Left hindlimb (tissue), 1 donor: ENCODE measurements around the gene PACSIN2.

Source experiments
- DNase-seq: peaks from one replicate; pipeline ENCODE4 v3.0.0-alpha.2; 2018

The PACSIN2 gene

GRCh38 chr22:42855721-42856120 lies 159.2 kb downstream of the PACSIN2 start:
- DNase-seq = no peak

GRCh38 chr22:42855211-42855610 lies 159.7 kb downstream of the PACSIN2 start:
- DNase-seq = no peak

GRCh38 chr22:42848941-42849550 lies 165.9 kb downstream of the PACSIN2 start:
- no peak for DNase-seq

GRCh38 chr22:42847110-42847509 lies 167.8 kb downstream of the PACSIN2 start:
- no peak for DNase-seq

- no peak for DNase-seq
These were observed 170.2 kb downstream of the PACSIN2 start for GRCh38 chr22:42844756-42845155.

- no peak for DNase-seq
These were observed 172.1 kb downstream of the PACSIN2 start for GRCh38 chr22:42842658-42843370.

GRCh38 chr22:42841444-42841843 lies 173.5 kb downstream of the PACSIN2 start:
- no peak for DNase-seq

- DNase-seq = no peak
These were observed 177.4 kb downstream of the PACSIN2 start for GRCh38 chr22:42837556-42837955.

GRCh38 chr22:42836026-42836425 lies 178.9 kb downstream of the PACSIN2 start:
- no peak for DNase-seq

GRCh38 chr22:42834177-42834949 lies 180.6 kb downstream of the PACSIN2 start:
- DNase-seq = no peak

- no peak for DNase-seq
These were observed 181.8 kb downstream of the PACSIN2 start for GRCh38 chr22:42833104-42833503.

GRCh38 chr22:42831712-42832111 lies 183.2 kb downstream of the PACSIN2 start:
- no peak for DNase-seq

GRCh38 chr22:42830161-42830560 lies 184.8 kb downstream of the PACSIN2 start:
- DNase-seq = no peak

- no peak for DNase-seq
These were observed 185.6 kb downstream of the PACSIN2 start for GRCh38 chr22:42829302-42829701.

GRCh38 chr22:42825796-42826195 lies 189.2 kb downstream of the PACSIN2 start:
- DNase-seq = no peak

GRCh38 chr22:42821386-42821785 lies 193.6 kb downstream of the PACSIN2 start:
- no peak for DNase-seq

GRCh38 chr22:42820045-42820763 lies 194.7 kb downstream of the PACSIN2 start:
- no peak for DNase-seq
